K562 (cell line): ENCODE measurements around the gene SCYL1. TPM values are rescaled to one million over a fixed set of nuclear protein-coding genes. Genes with fewer than 3 reads are reported as not detected.

Experiments used
- ARID3B ChIP-seq: fragments of 250-450 bp; sonication (Bioruptor Pico); IDR thresholded peaks from 2 replicates; pipeline ENCODE4 v1.4.0; 2020; ENCODE audit warnings: borderline replicate concordance
- CSDE1 ChIP-seq, 2 experiments: fragments of 450-650 bp; IDR thresholded peaks; 2 replicates each; pipeline ENCODE4 v1.6.1; 2016; ENCODE audit warnings: mild to moderate bottlenecking in 1 of 2
- ID3 ChIP-seq, 2 experiments: fragments of 250-450 bp in 1 of 2; fragments of 450-650 bp in 1 of 2; sonication (Bioruptor Pico) in 1 of 2; IDR thresholded peaks; 2 replicates each; pipeline versions ENCODE4 v1.6.1 to v1.8.0; 2016 to 2021; ENCODE audit warnings: mild to moderate bottlenecking in 2 of 2, moderate library complexity in 2 of 2, missing compliant biosample characterization in 1 of 2, missing genetic modification characterization in 1 of 2
- STAT6 ChIP-seq: sonication (generic); formaldehyde crosslinking; IDR thresholded peaks from 2 replicates; pipeline ENCODE4 v1.8.1; 2023; ENCODE audit warnings: mild to moderate bottlenecking, missing genetic modification reagents
- polyA plus RNA-seq, 8 experiments: library from polyadenylated mRNA; depleted of rRNA in 4 of 8; stranded (reverse) in 5 of 8; unstranded in 3 of 8; fragments of >200 nt; fragmentation: Nextera tagmentation in 2 of 8; fragmentation: Illumina TruSeq in 1 of 8; extraction: Ambion mirVana in 2 of 8; extraction: Trizol in 1 of 8; gene quantifications; 2 replicates each; pipeline versions ENCODE4 v1.2.1 to v1.2.3, GENCODE V29; 2011 to 2014; ENCODE audit warnings: inconsistent platforms in 1 of 8, missing spikeins in 1 of 8
- total RNA-seq, 7 experiments: library from RNA; depleted of rRNA in 6 of 7; stranded (reverse); fragments of >200 nt in 6 of 7; fragmentation: Illumina TruSeq in 2 of 7; extraction: Trizol in 2 of 7; gene quantifications; 2 replicates each; pipeline versions ENCODE4 v1.2.1 to v1.2.3, GENCODE V29; 2011 to 2021; ENCODE audit warnings: low replicate concordance in 1 of 7

SCYL1 gene
- total and polyA plus RNA-seq, 9 of the 15 experiments (the other 6 are each of a cell fraction or from before 2014, with no cell fraction given) = 1.9 to 145 (median 57.6) TPM

DNA sequence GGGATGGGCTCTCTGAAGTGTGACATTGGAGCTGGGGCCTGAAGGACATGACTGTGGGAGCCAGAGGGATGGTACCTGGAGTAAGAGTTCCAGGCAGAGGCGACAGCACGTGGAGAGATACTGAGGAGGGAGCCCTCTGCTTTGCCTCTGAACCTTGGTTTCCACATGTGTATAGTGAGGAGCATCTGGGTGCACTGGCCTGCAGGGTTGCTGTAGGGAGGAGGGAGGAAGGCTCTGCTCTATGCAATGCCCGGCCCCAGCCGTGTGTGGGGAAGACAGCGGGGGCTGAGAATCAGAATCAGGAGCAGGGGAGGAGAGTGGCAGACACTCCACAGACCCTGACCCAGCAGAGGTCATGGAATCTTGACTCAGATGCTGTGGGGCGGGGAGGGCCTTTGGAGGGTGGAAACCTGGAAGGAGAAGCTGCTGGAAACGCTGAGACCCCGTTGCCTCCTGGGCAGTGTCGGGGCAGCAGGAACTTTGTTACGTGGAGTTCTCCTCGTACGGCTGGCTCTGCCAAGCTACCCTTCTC lies 4.0 kb downstream of the SCYL1 start (continued):
- TF ChIP-seq ARID3B (CRISPR knock-in tag) (no peak), STAT6 (no peak), CSDE1 (IDR thresholded peaks at IDR 0.05) (no peak), ID3 (CRISPR knock-in tag; IDR thresholded peaks at IDR 0.05) (no peak), ID3 (tag; IDR thresholded peaks at IDR 0.05) (no peak)
